ENCODE measurements around the gene CDH12.
"Not testable (repeated sequence)": the region's sequence is repeated elsewhere in the genome, so short reads cannot be mapped to it uniquely, and the experiment has no call there.

Gene CDH12

DNA sequence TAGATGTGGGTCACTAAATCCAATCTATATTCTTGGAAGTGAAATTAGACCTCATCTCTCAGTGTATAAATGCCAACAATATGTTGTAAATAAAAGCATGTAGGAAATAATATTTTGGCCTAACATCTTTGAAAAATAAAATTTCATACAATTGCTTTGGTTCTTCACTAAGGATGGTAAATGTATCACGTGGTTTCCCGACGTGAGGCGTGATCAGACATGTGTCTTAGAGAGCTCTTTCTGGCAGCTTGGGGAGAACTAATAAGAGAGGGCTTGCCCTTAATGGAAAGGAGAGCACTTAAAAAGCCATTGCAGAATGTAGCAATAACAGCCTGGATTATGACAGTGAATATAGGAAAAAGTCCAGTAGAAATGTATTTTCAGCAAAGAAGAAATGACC, 602.6 kb downstream of the CDH12 start:
- DNase-seq = no peak

DNA sequence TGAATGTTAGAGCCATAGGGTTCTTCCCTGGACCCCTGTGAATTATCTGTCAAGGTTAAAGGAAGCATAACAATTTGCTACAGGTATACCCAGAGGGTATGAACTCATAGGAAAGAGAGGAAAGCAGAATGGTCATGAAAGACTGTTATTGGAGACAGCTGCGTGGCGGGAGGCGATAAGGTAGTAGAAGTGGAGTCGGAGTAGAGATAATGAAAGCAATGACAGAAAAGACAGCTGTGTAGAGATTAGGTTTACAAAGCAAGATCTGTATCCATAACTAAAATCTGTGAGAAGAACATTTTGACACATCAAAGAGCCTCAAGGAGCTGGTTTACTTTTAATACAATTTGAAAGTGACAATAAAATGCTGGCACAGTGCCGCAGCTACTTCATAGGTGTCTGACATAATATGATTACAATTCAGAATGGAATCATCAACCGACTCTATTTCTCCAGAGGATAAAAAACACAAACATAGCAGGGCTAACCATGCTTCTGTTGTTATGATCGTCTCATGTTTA, 603.9 kb downstream of the CDH12 start:
- no peak for DNase-seq

DNA sequence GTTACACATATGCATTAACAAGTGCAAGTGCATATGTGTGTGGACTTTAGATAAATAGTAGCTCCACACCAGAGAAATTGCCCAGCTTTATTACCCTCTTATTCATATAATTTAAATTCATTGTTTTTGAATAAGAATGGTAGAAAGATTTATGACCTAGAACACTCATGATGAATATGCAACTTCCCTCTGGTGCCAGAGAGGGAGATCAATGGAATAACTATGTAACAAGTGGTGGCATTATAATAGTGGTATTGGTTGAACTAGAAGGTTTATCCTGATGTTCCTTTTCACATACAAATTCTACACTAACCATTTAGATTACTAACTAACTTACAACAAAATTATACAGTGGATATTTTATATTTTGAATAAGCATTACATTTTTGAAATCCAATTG, 607.4 kb downstream of the CDH12 start:
- DNase-seq = no peak

DNA sequence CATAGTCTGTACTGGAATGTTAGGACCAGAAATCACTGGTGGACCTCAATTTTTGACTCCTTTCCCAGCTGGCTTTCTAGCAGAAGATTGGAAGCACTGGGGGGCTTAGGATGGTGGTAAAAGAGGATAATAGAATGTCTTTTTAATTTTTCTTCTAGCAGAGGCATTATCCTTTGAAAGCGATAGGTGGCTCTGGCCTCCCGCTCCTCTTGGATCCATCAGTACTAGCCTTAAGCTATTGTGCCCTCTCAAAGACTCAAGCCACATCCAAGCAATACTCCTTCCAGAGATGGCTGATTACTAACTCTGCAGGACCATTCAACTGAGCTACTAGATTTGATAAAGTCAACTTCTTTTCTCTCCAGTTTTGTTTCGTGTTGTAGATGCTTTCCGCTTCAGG, 610.6 kb downstream of the CDH12 start:
- DNase-seq = no peak

DNA sequence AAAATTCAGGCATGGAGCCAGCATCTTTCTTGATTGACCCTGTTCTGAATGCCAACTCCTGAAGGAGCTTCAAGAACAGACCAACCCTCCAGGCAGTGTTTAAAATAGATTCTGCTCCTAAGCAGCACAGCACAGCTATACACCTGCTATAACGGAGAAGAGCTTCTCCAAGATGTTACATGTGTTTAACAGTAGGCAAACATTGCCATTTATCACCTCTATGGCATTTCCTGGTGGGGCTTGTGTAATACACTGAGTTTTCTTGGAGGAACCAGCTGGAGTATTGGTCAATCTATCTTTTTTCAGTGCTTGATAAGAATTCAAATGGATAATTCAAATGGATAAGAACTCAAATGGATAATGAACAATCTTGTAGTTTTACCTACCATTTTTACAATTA, 615.1 kb downstream of the CDH12 start:
- no peak for DNase-seq

DNA sequence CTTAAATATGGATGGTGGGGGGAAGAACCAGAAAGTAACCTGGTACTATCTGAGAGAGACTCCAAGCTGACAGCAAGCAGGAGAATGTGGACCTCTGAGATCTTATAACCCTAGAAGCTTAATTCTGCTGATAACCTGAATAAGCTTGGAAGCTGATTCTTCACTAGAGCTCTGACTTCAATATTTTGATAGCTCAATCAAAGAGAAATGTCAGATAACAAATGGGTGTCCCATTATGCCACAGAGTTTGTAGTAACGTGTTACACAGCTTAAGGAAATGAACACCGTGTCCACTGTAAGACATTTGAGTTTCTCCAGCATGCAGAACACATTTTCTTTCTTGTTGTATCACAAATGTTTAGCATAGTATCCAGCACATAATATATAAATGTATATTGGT, 626.7 kb downstream of the CDH12 start:
- DNase-seq = no peak

DNA sequence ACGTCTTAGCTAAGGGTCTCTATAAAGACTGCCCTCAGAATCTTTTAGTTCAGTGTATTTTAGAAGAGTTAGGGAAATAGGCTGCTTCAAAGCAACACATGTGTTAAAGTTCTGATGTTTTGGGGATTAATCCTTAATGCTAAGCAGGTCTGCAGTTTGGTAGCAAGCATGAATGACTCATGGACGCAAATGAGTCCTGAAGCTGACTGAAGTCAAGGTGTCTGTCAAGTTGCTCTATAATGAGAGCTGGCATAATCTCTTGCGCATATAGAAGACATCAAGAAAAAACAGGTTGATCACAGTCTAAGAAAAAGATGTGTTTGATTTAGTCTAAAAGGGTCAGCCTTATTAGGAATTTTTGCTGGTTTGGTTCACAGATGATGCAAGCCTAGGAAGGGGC, 630.1 kb downstream of the CDH12 start:
- no peak for DNase-seq

DNA sequence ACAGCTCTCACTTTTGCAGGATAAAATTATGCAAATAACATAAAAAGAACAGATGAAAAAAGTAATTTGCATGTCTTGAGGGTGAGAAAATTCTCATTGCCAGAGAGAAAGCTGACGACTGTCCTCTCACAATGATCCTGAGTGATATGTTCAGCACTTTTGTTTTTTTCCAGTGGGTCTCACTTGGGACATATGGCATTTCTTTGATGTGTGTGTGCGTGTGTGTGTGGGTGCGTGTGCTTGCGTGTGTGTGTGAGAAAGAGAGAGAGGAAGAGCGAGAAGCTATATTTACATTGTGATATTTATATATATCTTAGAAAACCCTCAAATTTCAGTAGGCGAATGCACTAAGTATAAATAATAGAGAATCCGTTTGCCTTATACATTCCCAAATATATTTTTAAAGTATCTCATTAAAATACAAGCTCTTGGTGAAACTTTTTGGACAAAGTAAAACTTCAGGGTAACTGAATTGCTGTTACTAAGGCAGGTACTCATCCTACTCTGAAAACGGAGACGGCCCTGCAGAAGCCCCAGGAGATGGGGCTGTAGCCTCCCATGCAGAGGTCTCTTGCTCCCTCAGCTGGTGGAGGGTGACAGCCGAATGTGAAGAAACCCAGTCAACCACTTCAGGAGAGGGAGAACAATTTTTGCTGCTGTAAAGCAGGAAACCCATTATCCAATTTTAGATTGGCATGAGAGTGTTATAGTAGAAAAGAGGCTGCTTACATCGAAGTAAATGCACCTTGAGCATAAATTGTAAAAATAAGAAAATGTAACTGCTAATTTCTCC, 639.2 kb downstream of the CDH12 start:
- not testable (repeated sequence) for DNase-seq

DNA sequence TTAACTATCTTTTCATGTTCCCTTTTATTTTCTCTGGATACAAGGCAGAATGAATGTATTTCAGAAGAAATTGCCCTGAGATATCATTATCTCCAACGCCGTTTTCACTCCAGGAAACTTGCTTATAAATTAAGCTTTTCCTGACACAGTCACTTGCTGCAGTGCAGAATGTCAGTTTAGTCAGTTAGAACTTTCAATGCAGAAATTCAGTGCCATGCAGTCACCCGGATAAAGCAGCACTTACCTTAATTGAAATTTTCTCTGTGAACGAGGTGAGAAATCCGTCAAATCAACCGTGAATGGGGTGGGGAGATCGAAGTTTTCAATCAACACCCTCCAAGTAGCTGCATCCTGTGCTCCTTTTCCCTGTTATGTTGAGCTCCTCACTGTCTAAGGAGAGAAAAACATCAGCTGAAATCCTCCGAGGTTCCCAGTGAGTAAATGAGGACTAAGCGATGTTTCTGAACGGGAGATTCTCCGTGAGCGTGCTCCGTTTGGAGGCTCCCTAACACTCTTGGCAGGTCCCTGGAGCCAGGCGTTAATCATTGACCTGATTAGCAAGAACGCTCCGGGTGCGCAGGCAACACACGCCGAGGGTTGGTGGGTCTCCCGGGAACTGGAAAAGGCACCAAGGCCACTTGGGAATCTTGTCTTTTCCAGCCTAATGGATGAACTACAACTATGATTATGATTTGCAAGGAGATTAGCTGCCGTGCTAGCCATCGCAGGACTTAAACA, 640.7 kb downstream of the CDH12 start:
- DNase-seq = not testable (repeated sequence)

DNA sequence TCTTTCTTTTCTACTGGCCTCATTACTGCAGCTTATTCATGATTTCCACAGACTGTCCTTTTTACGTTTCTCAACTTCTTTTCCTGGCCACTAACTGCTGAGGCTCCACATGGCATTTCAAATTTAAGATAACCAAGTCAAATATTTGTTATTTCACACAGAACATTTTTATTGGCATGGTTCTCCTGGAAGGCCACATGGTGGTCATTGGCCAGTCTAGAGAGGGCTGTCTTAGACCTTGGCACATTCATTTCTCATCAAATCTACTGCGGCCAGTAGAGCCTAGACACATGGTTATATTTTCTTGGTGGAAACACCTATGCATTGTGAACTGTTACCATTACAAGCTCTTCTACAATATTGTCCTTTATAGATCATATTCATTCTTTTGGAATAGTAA, 644.7 kb downstream of the CDH12 start:
- DNase-seq = not testable (repeated sequence)

DNA sequence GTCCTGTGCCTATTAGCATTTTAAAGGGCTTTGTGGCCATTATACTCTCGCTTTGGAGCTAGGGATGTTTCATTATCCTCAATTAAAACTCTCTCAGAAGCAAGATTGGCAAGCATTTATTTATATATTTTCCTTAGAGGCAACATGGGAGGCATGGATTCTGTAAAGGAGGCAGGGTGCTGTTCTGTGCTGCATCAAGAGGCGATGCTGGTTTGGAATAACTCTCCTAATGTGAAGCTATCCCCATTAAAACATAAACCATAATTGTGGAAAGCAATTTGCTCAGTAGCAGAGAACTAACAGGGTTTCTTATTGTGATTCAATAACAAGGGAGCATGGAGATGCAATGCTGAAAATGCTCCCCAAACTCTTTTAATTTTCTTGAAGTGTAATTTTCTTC, 664.5 kb downstream of the CDH12 start:
- DNase-seq = not testable (repeated sequence)

DNA sequence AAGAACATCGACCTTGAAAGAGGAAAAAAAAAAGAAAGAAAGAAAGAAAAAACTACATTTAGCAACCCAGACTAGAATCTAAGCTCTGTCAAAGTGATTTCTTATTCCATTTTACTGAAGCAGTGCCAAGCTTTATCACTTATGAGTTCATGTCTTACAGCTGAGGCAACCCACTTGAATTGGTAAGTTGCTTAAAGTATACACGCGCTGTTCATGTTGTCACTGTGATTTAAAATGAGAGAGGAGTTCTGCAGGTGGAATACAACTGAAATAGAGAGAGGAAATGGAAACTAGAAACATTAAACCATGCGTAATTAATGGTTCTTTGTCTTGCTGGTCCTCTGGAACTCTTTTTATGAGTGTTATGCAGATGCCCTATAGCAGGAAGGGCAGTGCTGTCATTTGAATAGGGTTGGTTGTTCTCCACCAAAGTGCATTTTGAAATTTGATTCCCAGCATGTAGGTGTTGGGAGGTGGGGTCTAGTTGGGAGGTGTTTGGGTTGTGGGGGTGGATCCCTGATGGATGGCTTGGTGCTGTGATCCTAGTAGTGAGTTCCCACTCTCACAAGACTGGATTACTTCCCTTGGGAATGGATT, 665.4 kb downstream of the CDH12 start:
- DNase-seq = not testable (repeated sequence)

DNA sequence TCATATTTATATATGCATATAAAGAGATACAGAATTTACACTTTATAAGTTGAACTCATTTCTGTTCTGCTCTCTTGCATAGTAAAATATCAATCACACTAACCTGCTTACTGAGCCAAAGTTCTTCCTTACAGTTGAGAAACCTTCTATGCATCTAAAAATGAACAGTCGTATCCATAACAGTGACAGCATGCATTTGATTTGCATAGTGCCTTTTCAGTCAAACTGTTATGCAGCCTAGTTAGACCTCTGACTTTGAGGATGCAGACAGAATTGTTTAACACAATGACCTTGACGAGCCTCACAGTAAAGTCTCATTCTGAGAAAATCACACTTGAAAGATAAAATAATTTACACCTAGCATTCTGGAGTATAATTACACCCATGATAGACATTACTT, 683.9 kb downstream of the CDH12 start:
- DNase-seq = not testable (repeated sequence)

DNA sequence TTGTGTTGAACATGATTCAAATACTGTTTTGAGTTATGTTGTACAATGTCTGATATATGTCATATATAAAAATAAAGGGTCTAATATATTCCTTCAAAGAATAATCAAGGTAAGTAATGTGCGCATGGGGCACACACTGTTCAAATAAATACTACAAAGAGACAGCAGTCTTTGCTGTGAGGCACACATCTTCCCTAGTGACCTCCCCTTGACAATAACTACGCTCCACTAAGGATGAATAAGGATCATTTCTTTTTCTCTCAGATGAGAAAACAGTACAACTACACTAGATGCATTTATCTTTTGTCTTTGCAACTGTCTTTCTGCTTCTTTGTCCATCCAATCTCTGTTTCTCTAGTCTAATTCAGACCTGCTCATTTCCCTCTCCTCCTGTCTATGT, 684.4 kb downstream of the CDH12 start:
- not testable (repeated sequence) for DNase-seq

DNA sequence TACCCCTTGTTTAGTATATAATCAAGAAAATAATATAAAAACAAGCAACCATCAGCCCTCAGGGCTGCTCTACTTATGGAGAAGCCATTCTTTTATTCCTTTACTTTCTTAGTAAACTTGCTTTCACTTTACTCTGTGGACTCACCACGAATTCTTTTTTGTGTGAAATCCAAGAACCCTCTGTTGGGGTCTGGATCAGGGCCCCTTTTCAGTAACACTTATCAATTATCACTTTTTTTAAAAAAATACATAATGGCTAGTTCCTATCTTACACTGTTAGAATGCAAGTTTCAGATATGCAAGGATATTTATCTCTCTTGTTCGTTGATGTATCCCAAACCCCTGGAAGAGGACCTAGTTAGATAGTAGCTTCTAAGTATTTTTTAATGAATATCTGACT, 687.2 kb downstream of the CDH12 start:
- not testable (repeated sequence) for DNase-seq

DNA sequence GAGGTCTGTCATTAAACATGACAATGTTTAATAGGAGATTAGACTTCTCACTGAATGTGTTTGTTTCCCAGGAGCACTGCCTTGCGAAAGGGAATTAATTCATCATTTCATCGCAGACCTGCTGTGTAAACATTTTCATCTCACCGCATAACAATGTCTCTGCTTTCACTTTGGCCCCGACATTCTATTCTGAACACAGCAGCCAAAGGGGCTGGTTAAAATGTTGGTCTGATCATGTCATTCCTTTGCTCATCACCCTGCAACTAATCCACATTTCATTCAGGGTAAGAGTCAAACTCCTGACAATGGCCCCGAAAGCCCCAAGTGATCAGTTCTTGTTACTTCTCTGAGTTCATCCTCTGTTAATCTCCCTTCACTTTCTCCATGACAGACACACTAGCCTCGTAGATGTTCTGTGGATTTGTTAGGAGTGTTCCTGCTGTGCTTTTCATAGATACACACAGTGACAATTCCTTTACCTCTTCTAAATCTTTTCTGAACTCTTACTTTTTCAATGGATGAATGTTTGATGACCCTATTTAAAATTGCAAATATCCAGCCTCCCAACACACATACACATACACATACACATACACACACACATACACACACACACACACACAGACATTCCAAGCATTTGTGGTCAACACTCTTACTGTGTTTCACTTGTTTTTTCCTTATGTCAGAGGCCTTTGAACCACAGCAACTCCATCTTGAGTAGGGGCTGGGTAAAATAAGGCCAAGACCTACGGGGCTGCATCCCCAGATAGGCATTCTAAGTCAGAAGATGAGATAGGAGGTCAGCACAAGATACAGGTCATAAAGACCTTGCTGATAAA, 688.0 kb downstream of the CDH12 start:
- not testable (repeated sequence) for DNase-seq

DNA sequence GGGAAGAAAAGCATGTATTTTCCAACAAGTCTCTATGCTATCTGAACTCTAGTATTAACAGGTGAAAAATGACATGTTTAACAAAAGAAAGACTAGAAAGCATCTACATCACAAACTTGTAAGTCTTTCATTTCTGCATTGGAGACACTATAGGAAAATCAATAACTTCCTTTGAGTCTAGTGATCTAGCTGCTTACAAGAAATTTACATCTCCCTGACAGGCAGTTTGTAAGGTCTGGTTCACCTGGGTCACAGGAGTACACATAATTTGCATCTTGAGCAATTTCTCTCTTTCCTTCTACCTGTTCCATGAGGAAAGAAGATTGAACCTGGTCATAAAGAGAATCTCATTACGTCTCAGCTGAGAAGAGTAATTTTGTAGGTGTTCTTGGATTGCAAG, 696.2 kb downstream of the CDH12 start:
- not testable (repeated sequence) for DNase-seq

DNA sequence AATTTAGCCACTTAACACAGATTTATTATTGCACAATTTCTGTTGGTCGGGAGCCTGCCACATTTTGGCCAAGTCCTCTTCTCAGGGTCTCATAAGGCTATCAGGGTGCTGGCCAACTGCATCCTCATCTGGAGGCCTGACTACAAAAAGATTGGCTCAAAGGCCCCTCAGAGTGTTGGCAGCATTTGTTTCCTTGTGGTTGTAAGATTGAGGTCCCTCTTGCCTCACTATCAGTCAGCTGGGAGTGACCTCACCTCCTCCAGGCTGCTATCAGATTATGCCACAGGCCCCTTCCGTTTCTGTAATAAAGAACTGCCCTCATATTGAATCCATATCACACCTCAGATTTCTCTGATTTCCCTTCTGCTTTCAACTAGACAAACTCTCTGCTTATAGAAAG, 698.4 kb downstream of the CDH12 start:
- DNase-seq = not testable (repeated sequence)

DNA sequence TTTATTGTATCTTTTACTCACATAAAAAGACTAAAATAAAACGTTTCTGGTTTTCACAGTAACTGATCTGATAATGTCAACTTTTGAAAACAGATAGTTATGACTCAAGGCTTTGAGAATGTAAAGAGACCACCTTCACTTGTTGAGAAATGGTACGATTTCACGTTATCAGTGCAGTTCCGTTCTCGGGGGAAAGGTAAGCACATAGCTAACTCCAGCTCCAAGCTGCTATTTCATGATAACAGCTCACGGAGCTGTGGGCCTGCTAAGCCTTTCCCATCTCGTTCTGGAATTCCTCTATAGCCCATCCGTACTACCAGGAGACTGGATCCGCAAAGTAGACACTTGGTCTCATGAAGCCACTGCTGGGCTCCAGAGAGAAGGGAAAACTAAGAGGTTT, 701.3 kb downstream of the CDH12 start:
- not testable (repeated sequence) for DNase-seq

DNA sequence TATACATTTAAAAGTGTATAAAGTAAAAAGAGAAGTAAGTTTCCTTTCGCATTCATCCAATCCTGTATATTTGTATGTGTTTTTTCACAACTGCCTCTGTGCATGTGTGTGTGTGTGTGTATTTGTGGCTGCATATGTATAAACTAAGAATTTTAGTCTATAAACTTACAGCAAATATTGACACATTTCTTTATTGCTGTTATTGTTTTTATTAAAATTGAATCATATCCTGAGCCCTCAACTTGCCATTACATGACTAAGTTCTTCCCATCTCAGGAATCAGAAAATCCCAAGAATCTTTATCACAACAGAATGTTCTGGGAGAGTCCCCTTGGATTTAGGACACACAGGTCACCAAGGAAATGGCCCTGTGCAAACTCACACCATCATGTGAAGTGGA, 712.7 kb downstream of the CDH12 start:
- DNase-seq = not testable (repeated sequence)

DNA sequence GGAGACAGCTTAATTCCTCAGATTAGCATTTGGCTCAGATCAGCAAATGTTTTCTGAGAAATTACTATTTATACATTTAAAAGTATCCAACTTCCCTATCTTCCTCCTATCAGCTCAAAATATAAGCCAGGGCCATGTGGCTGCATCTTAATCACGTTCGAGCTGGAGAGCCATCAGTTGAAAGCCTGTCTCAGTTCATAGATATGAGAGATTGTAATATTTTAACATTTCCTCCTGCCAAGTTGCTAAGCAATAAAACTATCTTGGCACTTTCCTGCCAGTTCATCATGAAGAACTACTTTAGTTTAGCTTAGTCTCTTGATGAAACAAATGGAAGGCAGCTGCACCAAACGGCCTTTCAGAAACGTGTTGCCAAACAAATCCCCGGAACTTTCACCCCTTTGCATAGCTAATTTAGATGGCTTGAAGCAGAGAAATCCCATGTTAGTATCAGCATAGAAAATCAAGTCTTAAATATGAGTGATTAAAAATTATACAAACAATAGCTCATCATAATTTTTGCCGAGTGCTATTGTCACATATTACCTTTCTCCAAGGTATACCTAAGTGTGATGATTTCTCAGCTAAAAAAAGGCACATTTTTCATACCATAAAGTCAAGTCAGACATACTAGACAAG, 713.4 kb downstream of the CDH12 start:
- not testable (repeated sequence) for DNase-seq

DNA sequence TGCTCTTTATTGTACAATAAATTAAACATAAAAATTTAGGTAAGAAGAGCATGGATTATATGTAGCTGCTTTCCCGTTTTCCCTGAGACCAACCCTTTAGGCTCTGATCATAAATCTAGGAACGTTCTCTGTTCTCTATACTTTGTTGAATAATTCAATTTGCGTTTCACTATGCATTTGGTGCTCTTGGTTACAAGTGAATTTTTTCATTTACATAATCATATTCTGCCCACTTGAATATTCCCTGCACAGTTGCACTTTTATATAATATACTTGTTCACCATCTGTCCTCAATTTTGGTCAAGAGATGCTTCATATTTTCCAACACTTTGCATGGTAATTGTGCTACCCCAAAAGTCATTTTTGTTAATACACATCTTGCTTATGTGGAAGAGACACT, 741.8 kb downstream of the CDH12 start:
- DNase-seq = no peak

All from activated CD8-positive, alpha-beta memory T cell treated with anti-CD3 and anti-CD28 coated beads, Interleukin-2, amount 50 U/mL, for 48 hours (primary cell).